Trophoblast cell (in vitro differentiated cells and primary cell): ENCODE data around the gene CES3.

ENCODE experiments used
- DNase-seq, 2 donors: peaks; one replicate each; pipeline ENCODE4 v3.0.0-alpha.2; 2016
- H2AFZ ChIP-seq: 2 replicates; pipeline ENCODE4 v1.6.1; 2013; ENCODE audit warnings: low read length, moderate library complexity, mild to moderate bottlenecking; ENCODE audit not compliant: insufficient read depth, poor library complexity
- H2AK5ac ChIP-seq: 2 replicates; pipeline ENCODE4 v1.6.1; 2013; ENCODE audit warnings: mild to moderate bottlenecking, low read length
- H2BK120ac ChIP-seq: 2 replicates; pipeline ENCODE4 v1.6.1; 2013; ENCODE audit warnings: low read length, mild to moderate bottlenecking, moderate library complexity; ENCODE audit not compliant: insufficient read depth, poor library complexity
- H2BK12ac ChIP-seq: 2 replicates; pipeline ENCODE4 v1.6.1; 2013; ENCODE audit warnings: mild to moderate bottlenecking, low read length, moderate library complexity
- H2BK5ac ChIP-seq: 2 replicates; pipeline ENCODE4 v1.6.1; 2013; ENCODE audit warnings: low read length, low read depth, moderate library complexity, mild to moderate bottlenecking; ENCODE audit not compliant: poor library complexity
- H3K14ac ChIP-seq: 2 replicates; pipeline ENCODE4 v1.6.1; 2013; ENCODE audit warnings: mild to moderate bottlenecking, low read length
- H3K18ac ChIP-seq: 2 replicates; pipeline ENCODE4 v1.6.1; 2013; ENCODE audit warnings: mild to moderate bottlenecking, low read length
- H3K23ac ChIP-seq: 2 replicates; pipeline ENCODE4 v1.6.1; 2013; ENCODE audit warnings: low read length
- H3K27ac ChIP-seq: 2 replicates; pipeline ENCODE4 v1.5.1; 2013; ENCODE audit warnings: low read depth, mild to moderate bottlenecking, inconsistent platforms, low read length, moderate library complexity
- H3K27me3 ChIP-seq: 2 replicates; pipeline ENCODE4 v1.6.1; 2013; ENCODE audit warnings: inconsistent platforms, mild to moderate bottlenecking, low read length, moderate library complexity; ENCODE audit not compliant: insufficient read depth
- H3K36me3 ChIP-seq, 2 experiments: 1 replicate in 1 of 2; 2 replicates in 1 of 2; pipeline ENCODE4 v1.6.1; 2013; ENCODE audit warnings: low read length in 2 of 2, mild to moderate bottlenecking in 2 of 2, moderate library complexity in 1 of 2; ENCODE audit not compliant: insufficient read depth in 2 of 2, control insufficient read depth in 1 of 2
- H3K4ac ChIP-seq: 2 replicates; pipeline ENCODE4 v1.6.1; 2013; ENCODE audit warnings: low read depth, mild to moderate bottlenecking, low read length, moderate library complexity
- H3K4me1 ChIP-seq, 2 experiments: 1 replicate in 1 of 2; 2 replicates in 1 of 2; pipeline ENCODE4 v1.6.1; 2013; ENCODE audit warnings: low read length in 2 of 2, mild to moderate bottlenecking in 2 of 2, moderate library complexity in 1 of 2; ENCODE audit not compliant: insufficient read depth in 2 of 2, control insufficient read depth in 1 of 2
- H3K4me2 ChIP-seq: 2 replicates; pipeline ENCODE4 v1.6.1; 2013; ENCODE audit warnings: inconsistent platforms, mild to moderate bottlenecking, low read length, moderate library complexity
- H3K4me3 ChIP-seq: 2 replicates; pipeline ENCODE4 v1.5.1; 2013; ENCODE audit warnings: mild to moderate bottlenecking, low read depth, low read length, inconsistent platforms
- H3K79me1 ChIP-seq: one replicate; pipeline ENCODE4 v1.6.1; 2013; ENCODE audit warnings: low read length
- H3K79me2 ChIP-seq: 2 replicates; pipeline ENCODE4 v1.6.1; 2013; ENCODE audit warnings: low read length, mild to moderate bottlenecking; ENCODE audit not compliant: control insufficient read depth, insufficient read depth, poor library complexity
- H3K9ac ChIP-seq: 2 replicates; pipeline ENCODE4 v1.6.1; 2013; ENCODE audit warnings: mild to moderate bottlenecking, low read length
- H3K9me3 ChIP-seq: 2 replicates; pipeline ENCODE4 v1.6.1; 2013; ENCODE audit warnings: low read depth, mild to moderate bottlenecking, control low read depth, inconsistent platforms, low read length; ENCODE audit not compliant: insufficient read depth
- H4K12ac ChIP-seq: 2 replicates; pipeline ENCODE4 v1.6.1; 2013; ENCODE audit warnings: low read depth, mild to moderate bottlenecking, low read length, moderate library complexity
- H4K8ac ChIP-seq: 2 replicates; pipeline ENCODE4 v1.6.1; 2013; ENCODE audit warnings: low read depth, mild to moderate bottlenecking, low read length, moderate library complexity
- H4K91ac ChIP-seq: one replicate; pipeline ENCODE4 v1.6.1; 2013; ENCODE audit warnings: low read depth, mild to moderate bottlenecking, low read length, moderate library complexity
- WGBS: extraction: QIAGEN DNeasy Blood & Tissue Kit; methylation state at CpG from one replicate; pipeline ENCODE4 v1.1.7; 2013; ENCODE audit warnings: missing lambda C conversion rate; ENCODE audit not compliant: insufficient read length, insufficient coverage; ENCODE audit errors: extremely low coverage; 5-methylcytosine and 5-hydroxymethylcytosine counted together

The CES3 gene

DNA sequence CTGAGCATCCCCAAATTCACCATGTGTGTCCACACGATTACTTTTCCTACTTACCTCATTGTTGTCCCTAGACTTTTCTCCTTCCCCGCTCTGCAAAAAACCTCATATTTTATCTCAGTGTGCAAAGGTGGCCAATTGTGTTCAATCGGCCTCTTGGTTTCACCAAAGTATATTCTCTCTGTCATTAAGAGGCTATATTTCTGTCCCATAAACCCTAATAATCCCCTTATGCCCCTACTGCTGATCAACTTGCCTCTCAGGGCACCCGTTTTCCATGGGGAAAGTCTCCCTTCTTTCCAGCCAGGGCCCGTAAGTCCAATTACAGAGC is 14.1 kb upstream of the CES3 start:
- Histone ChIP-seq H3K14ac (no peak overlapping the region), H2BK5ac (no peak overlapping the region), H2BK120ac (no peak overlapping the region), H3K79me1 (no peaks in the 10 kb centered on the region), H3K4ac (no peak overlapping the region), H3K4me2 (no peak overlapping the region), H3K9ac (no peak overlapping the region), H3K23ac (no peak overlapping the region), H3K79me2 (no peaks in the 10 kb centered on the region), H2BK12ac (no peak overlapping the region), H2AFZ (no peak overlapping the region), H3K4me3 (no peak overlapping the region), H3K27me3 (peaks cover 21% of the 10 kb centered on the region), H3K4me1 (no peaks in the 10 kb centered on the region), H2AK5ac (no peak overlapping the region), H4K8ac (no peak overlapping the region), H3K9me3 (peaks cover 2% of the 10 kb centered on the region), H3K36me3 (peaks cover 19 to 20% of the 10 kb centered on the region in 2 experiments), H4K91ac (no peak overlapping the region), H4K12ac (no peak overlapping the region), H3K18ac (no peak overlapping the region), H3K27ac (no peak overlapping the region)
- WGBS: no CpG with 5 or more reads among the region's 5 CpGs
- no peak for DNase-seq

DNA sequence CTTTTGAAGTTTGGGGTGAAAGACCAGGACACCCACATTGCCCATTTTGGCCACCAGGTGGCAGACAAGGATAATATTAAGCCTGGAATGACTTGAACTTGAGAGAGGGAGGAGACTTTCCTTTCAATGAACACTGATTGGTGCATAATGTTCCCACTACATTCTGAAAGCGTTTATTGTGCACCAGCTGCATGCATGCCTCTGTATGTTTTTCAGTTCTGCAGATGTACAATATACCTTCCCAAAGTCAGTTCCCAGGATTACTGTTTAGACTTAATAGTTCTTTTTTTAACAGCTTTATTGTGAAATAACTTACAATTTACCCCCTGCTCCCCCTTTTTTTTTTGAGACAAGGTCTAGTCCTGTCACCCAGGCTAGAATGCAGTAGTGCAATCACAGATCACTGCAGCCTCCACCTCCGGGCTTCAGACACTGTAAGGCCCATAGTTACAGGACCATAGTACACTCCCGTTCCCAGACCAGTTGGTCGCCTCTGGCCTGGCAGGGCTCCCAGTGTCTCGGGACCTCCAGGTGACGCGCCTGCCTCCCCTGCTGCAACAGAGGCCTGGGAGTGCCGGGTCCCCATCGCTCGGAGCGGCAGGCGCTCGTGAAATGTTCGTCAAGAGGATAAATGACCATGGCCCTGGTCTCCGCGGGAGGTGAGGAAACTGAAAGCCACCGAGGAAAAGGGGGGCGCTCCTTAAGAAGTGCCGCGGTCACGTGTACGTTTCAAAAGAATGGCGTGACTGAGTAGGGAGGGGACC is 13.6 kb upstream of the CES3 start:
- DNase-seq: peak; percentile 58 to 86
- Histone ChIP-seq H4K91ac (no peak overlapping the region), H3K27me3 (peaks cover 21% of the 10 kb centered on the region), H3K27ac (no peak overlapping the region), H3K79me2 (no peaks in the 10 kb centered on the region), H4K8ac (no peak overlapping the region), H2AK5ac (no peak overlapping the region), H3K23ac (no peak overlapping the region), H3K9ac (no peak overlapping the region), H3K4ac (no peak overlapping the region), H2BK5ac (no peak overlapping the region), H4K12ac (no peak overlapping the region), H3K4me1 (no peaks in the 10 kb centered on the region), H3K18ac (no peak overlapping the region), H3K36me3 (peaks cover 14 to 15% of the 10 kb centered on the region in 2 experiments), H3K79me1 (no peaks in the 10 kb centered on the region), H2AFZ (no peak overlapping the region), H3K4me2 (no peak overlapping the region), H3K14ac (no peak overlapping the region), H3K9me3 (peaks cover 3% of the 10 kb centered on the region), H2BK120ac (no peak overlapping the region), H2BK12ac (no peak overlapping the region), H3K4me3 (no peak overlapping the region)
- no CpG with 5 or more reads among the region's 23 CpGs for WGBS

DNA sequence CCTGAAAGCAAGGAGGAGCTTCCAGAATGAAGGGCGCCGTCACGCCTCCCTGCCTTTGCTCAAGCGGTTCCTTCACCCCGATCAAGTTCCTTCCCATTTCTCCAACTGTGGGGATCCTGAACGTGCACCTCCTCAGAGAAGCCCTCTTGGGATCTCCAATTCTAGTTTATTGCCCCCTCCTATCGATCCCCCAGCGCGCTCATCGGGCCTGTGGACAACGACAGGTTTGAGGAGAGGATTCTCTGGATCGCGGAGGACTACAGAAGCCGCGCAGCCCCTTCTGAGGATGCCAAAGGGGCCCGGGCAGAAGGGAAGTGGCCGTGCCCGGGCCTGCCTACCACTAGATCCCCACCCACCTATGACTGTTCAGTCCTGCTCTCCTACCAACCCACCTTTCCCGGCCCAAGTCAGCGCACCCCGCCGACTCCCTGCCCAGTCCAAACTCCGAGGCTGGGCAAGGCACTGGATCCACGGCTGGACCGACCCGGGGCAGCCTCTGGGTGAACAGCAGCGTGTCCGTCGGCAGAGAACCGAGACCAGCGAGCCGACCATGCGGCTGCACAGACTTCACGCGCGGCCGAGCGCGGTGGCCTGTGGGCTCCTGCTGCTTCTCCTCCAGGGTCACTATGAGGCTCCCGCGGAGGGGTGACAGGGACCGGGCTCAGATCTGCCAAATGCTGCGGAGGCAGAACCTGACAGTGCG is 12.8 kb upstream of the CES3 start:
- Histone ChIP-seq H3K9ac (no peak overlapping the region), H2BK12ac (no peak overlapping the region), H3K79me2 (no peaks in the 10 kb centered on the region), H3K27ac (no peak overlapping the region), H4K8ac (no peak overlapping the region), H3K36me3 (peaks cover 6 to 7% of the 10 kb centered on the region in 2 experiments), H3K9me3 (peaks cover 3% of the 10 kb centered on the region), H3K18ac (no peak overlapping the region), H4K91ac (no peak overlapping the region), H2AFZ (no peak overlapping the region), H2BK120ac (no peak overlapping the region), H3K14ac (no peak overlapping the region), H4K12ac (no peak overlapping the region), H3K4me1 (no peaks in the 10 kb centered on the region), H2BK5ac (no peak overlapping the region), H3K4me2 (no peak overlapping the region), H3K79me1 (no peaks in the 10 kb centered on the region), H3K27me3 (peaks cover 21% of the 10 kb centered on the region), H3K4ac (no peak overlapping the region), H2AK5ac (no peak overlapping the region), H3K23ac (no peak overlapping the region), H3K4me3 (no peak overlapping the region)
- no peak for DNase-seq
- WGBS: no CpG with 5 or more reads among the region's 44 CpGs

DNA sequence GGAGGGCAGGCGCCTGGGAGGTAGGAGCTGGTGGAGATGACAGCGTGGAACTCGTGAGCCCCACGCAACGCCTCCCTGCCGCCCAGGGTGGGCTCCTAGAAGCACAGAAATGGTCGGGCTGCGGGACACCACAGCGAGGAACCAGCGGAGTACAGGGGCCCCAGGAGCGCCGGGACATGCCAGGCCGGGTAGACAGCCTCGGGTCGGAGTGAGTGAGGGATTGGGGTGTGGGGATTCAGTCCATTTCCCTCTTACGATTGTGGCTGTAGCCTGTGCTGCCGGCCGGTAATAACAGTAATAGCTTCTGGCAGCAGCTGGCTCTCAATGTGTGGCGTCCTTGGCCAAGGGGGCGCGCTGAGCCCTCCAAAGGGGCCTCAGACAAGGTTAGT is 12.2 kb upstream of the CES3 start:
- peaks cover 1 to 2% of the 10 kb centered on the region in 2 experiments for H3K36me3 ChIP-seq
- no peaks in the 10 kb centered on the region for H3K4me1 ChIP-seq
- H2BK120ac ChIP-seq: no peak overlapping the region
- no peak for DNase-seq
- no peak overlapping the region for H3K9ac ChIP-seq
- WGBS: no CpG with 5 or more reads among the region's 21 CpGs
- no peaks in the 10 kb centered on the region for H3K79me1 ChIP-seq
- H4K8ac ChIP-seq: no peak overlapping the region
- no peak overlapping the region for H2BK5ac ChIP-seq
- no peak overlapping the region for H4K91ac ChIP-seq
- no peak overlapping the region for H2BK12ac ChIP-seq
- H3K4me3 ChIP-seq: no peak overlapping the region
- no peak overlapping the region for H3K4me2 ChIP-seq
- H2AK5ac ChIP-seq: no peak overlapping the region
- peaks cover 21% of the 10 kb centered on the region for H3K27me3 ChIP-seq
- H3K14ac ChIP-seq: no peak overlapping the region
- H3K18ac ChIP-seq: no peak overlapping the region
- H3K27ac ChIP-seq: no peak overlapping the region
- H3K4ac ChIP-seq: no peak overlapping the region
- H3K23ac ChIP-seq: no peak overlapping the region
- H2AFZ ChIP-seq: no peak overlapping the region
- H3K9me3 ChIP-seq: peaks cover 1% of the 10 kb centered on the region
- no peak overlapping the region for H4K12ac ChIP-seq
- H3K79me2 ChIP-seq: no peaks in the 10 kb centered on the region
